IMR-90 (cell line): ENCODE measurements around the gene SENP2. TPM values are rescaled to one million over a fixed set of nuclear protein-coding genes. Genes with fewer than 3 reads are reported as not detected.

ENCODE experiments used
- ATAC-seq: fragments of 200-7000 bp; cut with Tn5 transposase; 2 replicates; pipeline ENCODE4 v1.9.1; 2020; ENCODE audit warnings: low read depth, mild to moderate bottlenecking, moderate library complexity
- BruUV-seq: library from RNA; stranded (reverse); fragments of 400-500 nt; replicated peaks from 2 replicates; lab custom pipeline; 2021; lab: Mats Ljungman, UMichigan
- CTCF ChIA-PET: fragments of 300-600 bp; formaldehyde crosslinking; extraction: SDS; loops from one replicate; lab custom pipeline; 2021; ENCODE audit warnings: antibody characterized with exemption; lab: Yijun Ruan, JAX
- POLR2A ChIA-PET: fragments of 300-600 bp; sonication (Branson Sonifier 250); formaldehyde crosslinking; loops from one replicate; lab custom pipeline; 2022; ENCODE audit warnings: antibody characterized with exemption; ENCODE audit not compliant: unreplicated experiment; lab: Charles Lee
- DNase-seq: peaks from one replicate; pipeline ENCODE4 v3.0.0; 2013
- H2AFZ ChIP-seq: replicated peaks from 2 replicates; pipeline ENCODE3; 2013; ENCODE audit warnings: low read length, mild to moderate bottlenecking; ENCODE audit not compliant: poor library complexity
- H2AK5ac ChIP-seq: 2 replicates; pipeline ENCODE4 v1.6.1; 2013; ENCODE audit warnings: low read depth, low read length, inconsistent platforms
- H2AK9ac ChIP-seq: replicated peaks from 2 replicates; pipeline ENCODE3; 2013; ENCODE audit warnings: mild to moderate bottlenecking, low read depth, low read length, moderate library complexity; ENCODE audit not compliant: poor library complexity
- H2BK120ac ChIP-seq: 2 replicates; pipeline ENCODE4 v1.6.1; 2013; ENCODE audit warnings: low read depth, low read length, inconsistent platforms
- H2BK15ac ChIP-seq: 3 replicates; pipeline ENCODE4 v1.6.1; 2013; ENCODE audit warnings: low read depth, low read length, inconsistent platforms
- H2BK20ac ChIP-seq: 2 replicates; pipeline ENCODE4 v1.6.1; 2013; ENCODE audit warnings: low read depth, mild to moderate bottlenecking, inconsistent platforms, low read length, moderate library complexity
- H2BK5ac ChIP-seq: 2 replicates; pipeline ENCODE4 v1.6.1; 2013; ENCODE audit warnings: mild to moderate bottlenecking, low read depth, low read length, inconsistent platforms; ENCODE audit not compliant: poor library complexity, severe bottlenecking
- H3K14ac ChIP-seq: replicated peaks from 2 replicates; pipeline ENCODE4 v1.6.1; 2013; ENCODE audit warnings: low read depth, low read length, inconsistent platforms
- H3K18ac ChIP-seq: 2 replicates; pipeline ENCODE4 v1.6.1; 2013; ENCODE audit warnings: low read depth, low read length, control low read depth
- H3K23ac ChIP-seq: 2 replicates; pipeline ENCODE4 v1.6.1; 2013; ENCODE audit warnings: low read depth, low read length, inconsistent platforms
- H3K27ac ChIP-seq: 2 replicates; pipeline ENCODE4 v1.5.1; 2013; ENCODE audit warnings: mild to moderate bottlenecking, control low read depth, low read length; ENCODE audit not compliant: insufficient read depth
- H3K27me3 ChIP-seq: 2 replicates; pipeline ENCODE4 v1.6.1; 2013; ENCODE audit warnings: low read length; ENCODE audit not compliant: control insufficient read depth, insufficient read depth
- H3K36me3 ChIP-seq: 2 replicates; pipeline ENCODE4 v1.6.1; 2013; ENCODE audit warnings: low read length, mixed read lengths; ENCODE audit not compliant: control insufficient read depth, insufficient read depth
- H3K4ac ChIP-seq: 2 replicates; pipeline ENCODE4 v1.6.1; 2013; ENCODE audit warnings: low read depth, low read length, inconsistent platforms
- H3K4me1 ChIP-seq: 2 replicates; pipeline ENCODE4 v1.6.1; 2013; ENCODE audit warnings: low read length, mixed read lengths; ENCODE audit not compliant: control insufficient read depth, insufficient read depth
- H3K4me2 ChIP-seq: 2 replicates; pipeline ENCODE4 v1.6.1; 2013; ENCODE audit warnings: low read depth, mild to moderate bottlenecking, control low read depth, low read length, moderate library complexity
- H3K4me3 ChIP-seq: 2 replicates; pipeline ENCODE4 v1.5.1; 2013; ENCODE audit warnings: low read depth, mild to moderate bottlenecking, control low read depth, low read length, moderate library complexity; ENCODE audit not compliant: insufficient read depth
- H3K56ac ChIP-seq: 2 replicates; pipeline ENCODE4 v1.6.1; 2013; ENCODE audit warnings: low read length, inconsistent platforms; ENCODE audit not compliant: insufficient read depth; ENCODE audit errors: extremely low read depth
- H3K79me1 ChIP-seq, 2 experiments: 2 replicates each; pipeline ENCODE4 v1.6.1; 2013; ENCODE audit warnings: low read length in 2 of 2, inconsistent platforms in 1 of 2, low read depth in 1 of 2
- H3K9ac ChIP-seq: 2 replicates; pipeline ENCODE4 v1.6.1; 2013; ENCODE audit warnings: low read depth, low read length, control low read depth
- H3K9me1 ChIP-seq: 2 replicates; pipeline ENCODE4 v1.6.1; 2013; ENCODE audit warnings: low read length, inconsistent platforms; ENCODE audit not compliant: insufficient read depth
- H3K9me3 ChIP-seq: 2 replicates; pipeline ENCODE4 v1.6.1; 2013; ENCODE audit warnings: low read length; ENCODE audit not compliant: control insufficient read depth, insufficient read depth
- H4K20me1 ChIP-seq: 2 replicates; pipeline ENCODE4 v1.6.1; 2013; ENCODE audit warnings: low read length, inconsistent platforms; ENCODE audit not compliant: insufficient read depth
- H4K5ac ChIP-seq: 2 replicates; pipeline ENCODE4 v1.6.1; 2013; ENCODE audit warnings: mild to moderate bottlenecking, low read depth, low read length, control low read depth
- H4K8ac ChIP-seq, 2 experiments: 2 replicates each; pipeline ENCODE4 v1.6.1; 2013; ENCODE audit warnings: low read depth in 2 of 2, low read length in 2 of 2, control low read depth in 1 of 2, inconsistent platforms in 1 of 2
- H4K91ac ChIP-seq: 2 replicates; pipeline ENCODE4 v1.6.1; 2013; ENCODE audit warnings: low read depth, low read length, inconsistent platforms; ENCODE audit not compliant: insufficient read depth
- BHLHE40 ChIP-seq: fragments of 150-350 bp; IDR thresholded peaks from 2 replicates; pipeline ENCODE4 v1.6.1; 2016; ENCODE audit warnings: mild to moderate bottlenecking, low read depth, low read length
- CEBPB ChIP-seq: IDR thresholded peaks from 2 replicates; pipeline ENCODE4 v1.6.1; 2012; ENCODE audit warnings: low read depth, low read length, improper control_type of control experiment
- CHD1 ChIP-seq: IDR thresholded peaks from 2 replicates; pipeline ENCODE4 v1.6.1; 2012; ENCODE audit warnings: low read depth, low read length, improper control_type of control experiment
- MAFK ChIP-seq: IDR thresholded peaks from 2 replicates; pipeline ENCODE4 v1.6.1; 2012; ENCODE audit warnings: low read depth, low read length, improper control_type of control experiment
- MAZ ChIP-seq: IDR thresholded peaks from 2 replicates; pipeline ENCODE4 v1.6.1; 2012; ENCODE audit warnings: low read depth, mild to moderate bottlenecking, low read length, improper control_type of control experiment, moderate library complexity, borderline replicate concordance
- MXI1 ChIP-seq: IDR thresholded peaks from 2 replicates; pipeline ENCODE4 v1.6.1; 2012; ENCODE audit warnings: low read depth, mild to moderate bottlenecking, low read length, moderate library complexity, borderline replicate concordance
- NFE2L2 ChIP-seq: fragments of 150-350 bp; IDR thresholded peaks from 2 replicates; pipeline ENCODE4 v1.6.1; 2016; ENCODE audit warnings: low read depth, mild to moderate bottlenecking, low read length
- POLR2A ChIP-seq: IDR thresholded peaks from 2 replicates; pipeline ENCODE4 v1.6.1; 2012; ENCODE audit warnings: mild to moderate bottlenecking, low read depth, low read length
- RAD21 ChIP-seq: IDR thresholded peaks from 2 replicates; pipeline ENCODE4 v1.6.1; 2012; ENCODE audit warnings: low read length, improper control_type of control experiment
- RCOR1 ChIP-seq: IDR thresholded peaks from 2 replicates; pipeline ENCODE4 v1.6.1; 2012; ENCODE audit warnings: mild to moderate bottlenecking, low read length, improper control_type of control experiment; ENCODE audit not compliant: insufficient replicate concordance
- RFX5 ChIP-seq: IDR thresholded peaks from 2 replicates; pipeline ENCODE4 v1.8.0; 2012; ENCODE audit warnings: low read depth, mild to moderate bottlenecking, low read length, moderate library complexity
- SMC3 ChIP-seq: fragments of 150-350 bp; IDR thresholded peaks from 2 replicates; pipeline ENCODE4 v1.6.1; 2016; ENCODE audit warnings: low read depth, mild to moderate bottlenecking, antibody characterized with exemption, low read length, moderate library complexity
- WGBS, 2 experiments: methylation state at CpG; one replicate each; pipeline versions ENCODE4 v1.1.5 to v1.1.7; 2013; ENCODE audit warnings: missing lambda C conversion rate in 2 of 2; ENCODE audit not compliant: insufficient read length in 1 of 2; ENCODE audit errors: extremely low coverage in 2 of 2; 5-methylcytosine and 5-hydroxymethylcytosine counted together
- dilution Hi-C: fragments of 300-500 bp; cut with HindIII; formaldehyde crosslinking; loops from one replicate; pipeline ENCODE4 v1.14.3; 2018; ENCODE audit warnings: low sequenced_read_pairs; ENCODE audit not compliant: unreplicated experiment
- in situ Hi-C: fragments of 300-500 bp; cut with MboI; formaldehyde crosslinking; loops from 3 replicates; pipeline ENCODE4 v1.14.3; 2019; ENCODE audit warnings: low sequenced_read_pairs, inconsistent platforms, mixed read lengths
- intact Hi-C: fragments of 100-400 bp; cut with micrococcal nuclease; formaldehyde crosslinking; loops from 2 replicates; pipeline ENCODE4 v1.10.0; 2022
- polyA plus RNA-seq, 3 experiments: library from polyadenylated mRNA; depleted of rRNA; stranded (reverse); fragments of >200 nt; gene quantifications; 2 replicates each; pipeline ENCODE4 v1.2.3, GENCODE V29; 2012; ENCODE audit warnings: low replicate concordance in 1 of 3
- total RNA-seq: library from RNA; depleted of rRNA; stranded (reverse); fragments of >200 nt; gene quantifications from 2 replicates; pipeline ENCODE4 v1.2.3, GENCODE V29; 2012
- TF ChIP-seq, protein P1 (sequence below): conservative IDR thresholded peaks from 2 replicates; pipeline ENCODE4 v1.5.1; 2012; ENCODE audit warnings: mild to moderate bottlenecking, low read depth, low read length, improper control_type of control experiment
- TF ChIP-seq, protein P2 (sequence below): fragments of 150-350 bp; IDR thresholded peaks from 2 replicates; pipeline ENCODE4 v1.6.1; 2016; ENCODE audit warnings: low read depth, mild to moderate bottlenecking, low read length, moderate library complexity, borderline replicate concordance
- TF ChIP-seq, protein P3 (sequence below): fragments of 150-350 bp; IDR thresholded peaks from 2 replicates; pipeline ENCODE4 v1.6.1; 2017; ENCODE audit warnings: mild to moderate bottlenecking, antibody characterized with exemption, low read length, low read depth

Gene SENP2
- total and polyA plus RNA-seq, 2 of the 4 experiments (the other 2 are of a cell fraction) = 9.4 to 15.2 TPM

GRCh38 chr3:185661772-185662171, 75.7 kb downstream of the SENP2 start:
- H3K9me3 ChIP-seq = no peaks in the 10 kb centered on the region
- TF ChIP-seq POLR2A (no peak), CHD1 (no peak), MAFK (no peak), CEBPB (no peak), MAZ (no peak), RCOR1 (no peak), MXI1 (no peak), RFX5 (no peak), RAD21 (no peak), SMC3 (no peak), BHLHE40 (no peak), NFE2L2 (no peak)
- TF ChIP-seq, protein P1, sequence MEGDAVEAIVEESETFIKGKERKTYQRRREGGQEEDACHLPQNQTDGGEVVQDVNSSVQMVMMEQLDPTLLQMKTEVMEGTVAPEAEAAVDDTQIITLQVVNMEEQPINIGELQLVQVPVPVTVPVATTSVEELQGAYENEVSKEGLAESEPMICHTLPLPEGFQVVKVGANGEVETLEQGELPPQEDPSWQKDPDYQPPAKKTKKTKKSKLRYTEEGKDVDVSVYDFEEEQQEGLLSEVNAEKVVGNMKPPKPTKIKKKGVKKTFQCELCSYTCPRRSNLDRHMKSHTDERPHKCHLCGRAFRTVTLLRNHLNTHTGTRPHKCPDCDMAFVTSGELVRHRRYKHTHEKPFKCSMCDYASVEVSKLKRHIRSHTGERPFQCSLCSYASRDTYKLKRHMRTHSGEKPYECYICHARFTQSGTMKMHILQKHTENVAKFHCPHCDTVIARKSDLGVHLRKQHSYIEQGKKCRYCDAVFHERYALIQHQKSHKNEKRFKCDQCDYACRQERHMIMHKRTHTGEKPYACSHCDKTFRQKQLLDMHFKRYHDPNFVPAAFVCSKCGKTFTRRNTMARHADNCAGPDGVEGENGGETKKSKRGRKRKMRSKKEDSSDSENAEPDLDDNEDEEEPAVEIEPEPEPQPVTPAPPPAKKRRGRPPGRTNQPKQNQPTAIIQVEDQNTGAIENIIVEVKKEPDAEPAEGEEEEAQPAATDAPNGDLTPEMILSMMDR = no peak
- TF ChIP-seq, protein P2, sequence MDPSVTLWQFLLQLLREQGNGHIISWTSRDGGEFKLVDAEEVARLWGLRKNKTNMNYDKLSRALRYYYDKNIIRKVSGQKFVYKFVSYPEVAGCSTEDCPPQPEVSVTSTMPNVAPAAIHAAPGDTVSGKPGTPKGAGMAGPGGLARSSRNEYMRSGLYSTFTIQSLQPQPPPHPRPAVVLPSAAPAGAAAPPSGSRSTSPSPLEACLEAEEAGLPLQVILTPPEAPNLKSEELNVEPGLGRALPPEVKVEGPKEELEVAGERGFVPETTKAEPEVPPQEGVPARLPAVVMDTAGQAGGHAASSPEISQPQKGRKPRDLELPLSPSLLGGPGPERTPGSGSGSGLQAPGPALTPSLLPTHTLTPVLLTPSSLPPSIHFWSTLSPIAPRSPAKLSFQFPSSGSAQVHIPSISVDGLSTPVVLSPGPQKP = no peak
- TF ChIP-seq, protein P3, sequence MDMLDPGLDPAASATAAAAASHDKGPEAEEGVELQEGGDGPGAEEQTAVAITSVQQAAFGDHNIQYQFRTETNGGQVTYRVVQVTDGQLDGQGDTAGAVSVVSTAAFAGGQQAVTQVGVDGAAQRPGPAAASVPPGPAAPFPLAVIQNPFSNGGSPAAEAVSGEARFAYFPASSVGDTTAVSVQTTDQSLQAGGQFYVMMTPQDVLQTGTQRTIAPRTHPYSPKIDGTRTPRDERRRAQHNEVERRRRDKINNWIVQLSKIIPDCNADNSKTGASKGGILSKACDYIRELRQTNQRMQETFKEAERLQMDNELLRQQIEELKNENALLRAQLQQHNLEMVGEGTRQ = no peak
- no peak overlapping the region for H2AK9ac ChIP-seq
- no peak overlapping the region for H3K14ac ChIP-seq
- no peak overlapping the region for H2BK5ac ChIP-seq
- H3K4me3 ChIP-seq = no peak overlapping the region
- H3K9ac ChIP-seq = no peak overlapping the region
- DNase-seq (no peak), ATAC-seq (no peak)
- H2AFZ ChIP-seq = no peak overlapping the region
- H3K27me3 ChIP-seq = no peaks in the 10 kb centered on the region
- no peak overlapping the region for H3K56ac ChIP-seq
- peaks cover 17% of the 10 kb centered on the region for H3K9me1 ChIP-seq
- no peak overlapping the region for H2BK120ac ChIP-seq
- no peak overlapping the region for H3K27ac ChIP-seq
- BruUV-seq = no TSS peak
- dilution Hi-C loops (no loop called here), intact Hi-C loops (loop anchor here (2.0 to 10.0 kb wide), 5 partner anchors 71 to 393 kb away; no protein-coding TSS in a partner anchor), in situ Hi-C loops (loop anchor here (25.0 kb wide), 2 partner anchors 251 to 601 kb away; no protein-coding TSS in a partner anchor)
- H3K4me2 ChIP-seq = no peak overlapping the region
- no peak overlapping the region; the same call in 1 of the 2 replicates for H3K4ac ChIP-seq
- H3K79me1 ChIP-seq = peaks cover 15 to 45% of the 10 kb centered on the region in 2 experiments
- peaks cover 23% of the 10 kb centered on the region for H3K4me1 ChIP-seq
- H2BK15ac ChIP-seq = no peak overlapping the region
- no peak overlapping the region for H3K18ac ChIP-seq
- WGBS, 2 experiments = 89% methylated on average over 3 of the region's 4 CpGs; no CpG with 5 or more reads in 1 of the 2 experiments
- no peak overlapping the region for H4K8ac ChIP-seq
- no peak overlapping the region for H2BK20ac ChIP-seq
- ChIA-PET CTCF (interaction anchor here (0.8 kb wide), 1 partner anchor 225 kb away, joined by 3 read pairs; no protein-coding TSS in a partner anchor), POLR2A (no interaction called here)
- H2AK5ac ChIP-seq = no peak overlapping the region
- H4K20me1 ChIP-seq = peaks cover 38% of the 10 kb centered on the region
- no peak overlapping the region for H4K91ac ChIP-seq
- peaks cover 34% of the 10 kb centered on the region for H3K36me3 ChIP-seq
- H4K5ac ChIP-seq = no peak overlapping the region
- H3K23ac ChIP-seq = no peak overlapping the region
